Central memory CD4-positive, alpha-beta T cell (primary cell): ENCODE measurements around the gene KRTAP2-3.
"Not testable (repeated sequence)": the region's sequence is repeated elsewhere in the genome, so short reads cannot be mapped to it uniquely, and the experiment has no call there.

Experiments used
- DNase-seq: peaks from one replicate; pipeline ENCODE4 v3.0.0; 2022
- total RNA-seq, 3 experiments: gene quantifications; one replicate each; lab custom pipeline; 2026; lab: John Stamatoyannopoulos, UW

Gene KRTAP2-3, protein sequence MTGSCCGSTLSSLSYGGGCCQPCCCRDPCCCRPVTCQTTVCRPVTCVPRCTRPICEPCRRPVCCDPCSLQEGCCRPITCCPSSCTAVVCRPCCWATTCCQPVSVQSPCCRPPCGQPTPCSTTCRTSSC
- total RNA-seq = 0 reads per million in 3 experiments

DNA sequence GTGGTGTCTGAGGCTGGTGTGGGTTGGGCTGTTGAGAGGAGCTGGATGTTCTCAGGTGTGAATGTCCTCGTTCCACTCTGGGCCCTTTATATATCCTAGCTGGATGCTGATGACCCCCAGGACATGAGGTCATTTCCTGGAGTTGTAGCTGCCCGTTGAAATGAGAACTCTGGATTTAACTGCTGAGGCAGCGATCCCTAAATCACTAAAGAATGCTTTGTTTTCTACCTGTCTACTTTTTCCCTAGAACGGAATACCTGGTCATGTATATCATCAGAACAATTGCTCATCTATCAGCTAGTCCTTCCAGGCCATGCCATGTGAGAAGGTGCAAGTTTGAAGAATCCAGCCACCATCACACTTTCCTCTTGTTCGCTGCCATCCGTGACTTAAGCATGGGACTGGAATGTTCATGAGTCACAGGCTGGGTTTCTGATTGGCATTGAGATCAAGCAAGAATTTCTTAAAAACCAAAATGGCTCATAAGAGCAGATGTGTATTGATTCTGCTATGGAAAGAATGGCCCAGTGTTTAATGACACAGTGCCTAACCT lies at the start of gene KRTAP2-3:
Gene KRTAP2-3 (minus strand): TSS at position 63 of the 553 bp plus-strand sequence. CDS start 64 bp downstream, outside the sequence.
- DNase-seq = no peak

- not testable (repeated sequence) for DNase-seq
Measured at GRCh38 chr17:41108728-41109386, 48.9 kb upstream of the KRTAP2-3 start.

DNA sequence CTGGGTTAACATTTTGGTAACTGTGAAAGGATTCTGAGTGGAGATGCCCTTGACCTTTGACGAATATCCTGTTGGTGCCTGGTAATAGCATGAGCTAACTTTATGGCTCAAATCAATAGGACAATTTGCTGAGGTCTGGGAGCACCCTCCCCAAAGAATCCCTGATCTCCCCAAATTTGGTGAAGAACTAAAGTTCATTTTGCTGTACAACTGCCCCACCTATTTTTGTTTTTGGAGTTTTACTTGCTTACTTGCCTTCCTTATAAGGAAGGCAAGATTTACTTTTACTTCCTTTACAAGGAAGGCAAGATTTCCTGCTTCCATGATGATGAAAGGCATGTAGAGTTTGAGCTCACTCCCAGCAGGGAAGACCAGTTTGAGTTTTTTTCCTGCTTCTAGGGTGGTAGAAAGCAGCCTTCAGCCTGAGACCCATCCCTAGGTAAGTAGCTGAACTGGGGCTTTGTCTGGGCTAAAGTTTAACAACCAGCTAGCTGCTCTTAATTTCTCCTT lies 48.1 kb upstream of the KRTAP2-3 start:
- DNase-seq = no peak

DNA sequence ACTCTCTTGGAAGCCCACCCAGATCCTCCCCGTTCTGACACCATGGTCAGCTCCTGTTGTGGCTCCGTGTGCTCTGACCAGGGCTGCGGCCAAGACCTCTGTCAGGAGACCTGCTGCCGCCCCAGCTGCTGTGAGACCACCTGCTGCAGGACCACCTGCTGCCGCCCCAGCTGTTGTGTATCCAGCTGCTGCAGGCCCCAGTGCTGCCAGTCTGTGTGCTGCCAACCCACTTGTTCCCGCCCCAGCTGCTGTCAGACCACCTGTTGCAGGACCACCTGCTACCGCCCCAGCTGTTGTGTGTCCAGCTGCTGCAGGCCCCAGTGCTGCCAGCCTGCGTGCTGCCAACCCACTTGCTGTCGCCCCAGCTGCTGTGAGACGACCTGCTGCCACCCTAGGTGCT lies 45.4 kb upstream of the KRTAP2-3 start, which contains the start of gene KRTAP4-9:
Gene KRTAP4-9 (plus strand): TSS at position 43 of the 400 bp plus-strand sequence. CDS start 0 bp downstream, at position 43.
- DNase-seq = not testable (repeated sequence)

DNA sequence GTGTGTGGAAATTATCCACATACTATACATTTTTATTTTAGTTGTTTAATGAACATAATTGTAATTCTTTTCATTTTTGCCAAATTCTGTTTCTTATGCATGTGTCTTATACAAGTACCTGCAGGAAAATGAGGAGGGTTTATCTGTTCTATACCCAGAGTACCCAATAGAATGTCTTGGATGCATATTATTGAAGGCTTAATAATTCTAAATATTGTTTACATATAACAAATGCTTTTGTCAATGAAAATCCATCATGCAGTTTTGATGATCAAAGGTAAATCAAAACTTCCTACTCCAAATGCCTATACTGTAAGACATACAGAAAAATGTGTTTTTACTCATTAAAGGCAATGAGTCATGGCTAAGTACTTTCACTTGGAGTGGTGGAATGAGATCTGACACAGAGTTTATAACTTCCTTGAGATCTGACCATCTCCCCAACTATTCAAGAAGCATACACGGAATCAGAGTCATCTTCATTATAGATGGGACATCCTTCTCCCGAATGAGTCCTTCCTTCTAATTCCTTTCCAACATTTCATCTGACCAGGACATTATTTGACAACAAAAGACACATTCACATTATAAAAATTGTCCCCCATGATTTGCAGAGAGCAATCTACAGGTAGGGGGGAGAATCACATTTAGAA lies 44.6 kb upstream of the KRTAP2-3 start:
- DNase-seq = not testable (repeated sequence)

GRCh38 chr17:41103896-41104295 lies 44.0 kb upstream of the KRTAP2-3 start:
- DNase-seq = no peak

- DNase-seq = no peak
Measured at GRCh38 chr17:41101586-41102259, 41.8 kb upstream of the KRTAP2-3 start, which contains the start of gene KRTAP4-16. KRTAP4-16 (minus strand) TSS chr17:41102209; CDS start chr17:41102209, 0 bp downstream.

DNA sequence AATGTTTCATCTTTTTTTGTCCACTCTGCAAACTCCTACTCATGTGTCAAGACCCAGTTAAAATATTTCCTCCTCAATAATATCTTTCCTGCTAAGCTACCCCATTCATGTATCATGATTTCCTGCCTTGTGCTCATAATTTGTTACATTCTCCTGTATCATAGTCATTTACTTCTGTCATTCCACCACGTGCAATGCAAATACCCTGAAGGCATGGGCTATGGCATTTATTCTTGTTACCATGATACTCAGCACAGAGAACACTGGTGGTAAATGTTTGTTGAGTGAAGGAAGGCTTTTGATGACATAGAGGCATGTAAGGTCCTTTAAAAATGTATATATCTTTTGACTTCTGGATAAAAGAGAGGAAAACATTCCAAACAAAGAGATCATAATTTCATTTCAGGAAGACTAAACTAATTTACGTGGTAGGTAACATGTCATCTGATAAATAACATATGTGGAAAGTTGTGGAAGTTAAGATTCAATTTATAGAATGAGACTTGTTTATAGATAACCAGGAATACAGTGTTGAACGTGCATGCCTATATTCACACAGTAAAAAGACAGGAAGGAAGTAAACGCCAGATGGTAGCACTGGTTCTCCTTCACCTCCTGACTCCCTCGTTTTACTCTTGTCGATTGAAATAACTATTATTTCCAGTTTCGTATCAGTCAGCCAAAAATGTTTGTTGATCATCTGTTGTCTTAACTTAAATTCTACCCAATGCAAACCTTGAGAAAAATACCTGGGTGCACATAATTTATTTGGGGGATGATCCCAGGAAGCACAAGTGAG lies 40.0 kb upstream of the KRTAP2-3 start:
- not testable (repeated sequence) for DNase-seq

GRCh38 chr17:41098481-41098880 lies 38.6 kb upstream of the KRTAP2-3 start:
- DNase-seq = no peak

- no peak for DNase-seq
Measured at GRCh38 chr17:41098042-41098441, 38.1 kb upstream of the KRTAP2-3 start, which contains the start of gene KRTAP4-8. KRTAP4-8 (minus strand) TSS chr17:41098142; CDS start chr17:41098084, 58 bp downstream.

- DNase-seq = no peak
Measured at GRCh38 chr17:41096055-41096454, 36.1 kb upstream of the KRTAP2-3 start.

DNA sequence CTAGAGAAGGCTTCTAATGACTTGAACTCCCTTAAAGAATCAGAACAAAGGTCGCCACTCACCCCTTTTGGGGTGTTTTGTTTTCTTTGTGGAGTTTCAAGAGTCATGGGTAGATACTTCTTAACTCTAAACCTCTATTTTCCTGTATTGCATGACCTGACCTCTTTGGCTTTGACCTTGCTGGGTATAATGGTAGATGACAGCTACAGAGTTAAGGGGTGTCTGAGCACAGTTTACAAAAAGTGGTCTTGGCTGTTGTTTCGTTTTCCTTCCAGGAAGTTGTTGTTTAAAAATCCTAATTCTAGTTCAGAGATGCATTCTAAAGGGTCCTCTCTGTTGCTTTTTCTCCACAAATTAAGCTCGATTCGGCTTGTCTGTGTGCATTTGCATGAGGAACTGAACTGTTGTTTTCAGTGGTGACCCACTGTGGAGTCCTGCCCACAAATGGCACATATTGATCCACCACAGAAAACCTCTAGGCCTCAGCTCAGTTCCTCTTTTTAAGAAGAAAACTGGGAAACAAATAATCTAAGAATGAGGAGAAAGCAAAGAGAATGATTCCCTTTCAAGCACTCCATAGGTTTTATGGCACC lies 28.9 kb upstream of the KRTAP2-3 start:
- DNase-seq = not testable (repeated sequence)

- DNase-seq = not testable (repeated sequence)
Measured at GRCh38 chr17:41084100-41084856, 24.4 kb upstream of the KRTAP2-3 start, which contains the start of gene KRTAP4-7. KRTAP4-7 (plus strand) TSS chr17:41084150; CDS start chr17:41084207, 57 bp downstream.

- not testable (repeated sequence) for DNase-seq
Measured at GRCh38 chr17:41083427-41083826, 23.5 kb upstream of the KRTAP2-3 start.

DNA sequence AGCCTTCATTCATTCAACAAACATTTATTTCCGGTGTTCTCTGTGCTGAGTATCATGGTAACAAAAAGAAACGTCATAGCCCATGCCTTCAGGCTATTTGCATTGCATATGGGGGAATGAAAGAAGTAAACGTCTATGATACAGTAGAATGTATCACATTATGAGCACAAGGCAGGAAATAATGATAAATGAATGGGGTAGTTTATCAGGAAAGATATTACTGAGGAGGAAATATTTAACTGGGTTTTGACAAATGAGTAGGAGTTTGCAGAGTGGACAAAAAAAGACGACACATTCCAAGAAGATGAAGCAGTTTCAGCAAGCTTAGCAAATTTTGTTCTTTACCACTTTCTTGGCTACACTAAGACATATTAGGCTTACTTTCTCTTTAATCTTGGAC lies 22.7 kb upstream of the KRTAP2-3 start:
- DNase-seq = no peak

DNA sequence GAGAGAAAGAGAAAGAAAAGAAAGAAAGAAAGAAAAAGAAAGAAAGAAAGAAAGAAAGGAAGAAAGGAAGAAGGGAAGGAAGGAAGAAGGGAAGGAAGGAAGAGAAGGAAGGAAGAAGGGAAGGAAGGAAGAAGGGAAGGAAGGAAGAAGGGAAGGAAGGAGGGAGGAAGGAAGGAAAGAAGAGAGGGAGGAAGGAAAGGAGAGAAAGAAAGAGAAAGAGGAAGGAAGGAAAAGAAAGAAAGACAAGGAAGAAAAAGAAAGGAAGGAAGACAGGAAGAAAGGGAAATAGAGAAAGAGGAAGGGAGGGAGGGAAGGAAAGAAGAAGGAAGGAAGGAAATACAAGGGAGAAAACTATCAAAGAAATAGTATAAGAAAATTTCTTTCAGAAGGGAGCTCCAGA lies 16.9 kb upstream of the KRTAP2-3 start:
- no peak for DNase-seq

- no peak for DNase-seq
Measured at GRCh38 chr17:41073676-41074075, 13.8 kb upstream of the KRTAP2-3 start.

DNA sequence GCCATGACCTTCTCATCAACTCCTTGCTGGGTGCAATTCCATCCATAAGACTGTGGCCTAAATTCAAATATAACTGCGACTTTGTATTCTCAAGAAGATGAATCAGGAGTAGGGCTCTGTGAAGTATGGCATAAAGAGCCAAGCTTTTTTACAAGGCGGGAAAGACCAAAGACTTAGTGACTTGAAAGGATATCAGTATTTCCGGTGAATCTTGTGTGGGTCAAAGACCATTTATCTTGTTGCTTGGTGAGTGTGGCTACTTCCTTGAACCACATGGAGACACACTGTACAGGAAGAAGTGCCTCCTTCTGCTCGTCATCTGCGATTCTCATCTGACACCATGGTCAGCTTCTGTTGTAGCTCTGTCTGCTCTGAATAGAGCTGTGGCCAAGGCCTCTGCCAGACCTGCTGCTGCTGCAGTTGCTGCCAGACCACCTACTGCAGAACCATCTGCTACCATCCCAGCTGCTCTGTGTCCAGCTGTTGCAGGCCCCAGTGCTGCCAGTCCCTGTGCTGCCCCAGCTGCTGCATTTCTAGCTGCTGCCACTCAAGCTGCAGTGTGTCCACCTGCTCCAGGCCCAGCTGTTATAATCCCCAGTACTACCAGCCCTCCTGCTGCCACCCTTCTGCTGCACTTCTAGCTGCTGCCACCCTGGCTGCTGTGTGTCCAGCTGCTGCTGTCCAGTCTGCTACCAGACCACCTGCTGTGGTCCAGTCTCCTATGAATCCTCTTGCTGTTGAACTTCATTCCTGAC lies 11.9 kb upstream of the KRTAP2-3 start:
- DNase-seq = no peak

GRCh38 chr17:41069031-41069430 lies 9.1 kb upstream of the KRTAP2-3 start:
- DNase-seq = no peak
